NB4 (cell line): ENCODE data around the gene CREB3L1.

Experiments
- CTCF ChIP-seq: IDR thresholded peaks from one replicate; pipeline ENCODE4 v1.5.1; 2012; ENCODE audit warnings: low read depth, low read length
- MYC ChIP-seq: IDR thresholded peaks from 2 replicates; pipeline ENCODE4 v1.6.1; 2011; ENCODE audit warnings: low read depth, low read length

- TF ChIP-seq CTCF (no peak), MYC (peak; percentile 26; the same call in 1 of the 2 replicates)
Measured at GRCh38 chr11:46295312-46296058, 18.0 kb downstream of the CREB3L1 start.
